SK-N-SH (cell line): ENCODE measurements around the gene DHX16. TPM values are rescaled to one million over a fixed set of nuclear protein-coding genes. Genes with fewer than 3 reads are reported as not detected.

Source experiments
- CTCF ChIA-PET: fragments of 300-600, 350-600 bp; formaldehyde crosslinking; extraction: SDS; loops from one replicate; lab custom pipeline; 2021; lab: Yijun Ruan, JAX
- POLR2A ChIA-PET: fragments of 350-600 bp; sonication (Branson Sonifier 250); formaldehyde crosslinking; extraction: SDS; loops from one replicate; lab custom pipeline; 2020; ENCODE audit warnings: antibody characterized with exemption, inconsistent platforms; lab: Yijun Ruan, JAX
- DNase-seq: peaks from one replicate; pipeline ENCODE4 v3.0.0; 2012
- H2AFZ ChIP-seq: fragments of 200-600 bp; sonication (generic); 2 replicates; pipeline ENCODE4 v1.8.1; 2016; ENCODE audit warnings: antibody characterized with exemption, mild to moderate bottlenecking, low read depth
- H3F3A ChIP-seq: fragments of 200-600 bp; sonication (generic); replicated peaks from 2 replicates; pipeline ENCODE3; 2016; ENCODE audit warnings: antibody characterized with exemption, mild to moderate bottlenecking; ENCODE audit not compliant: insufficient read depth
- H3K27ac ChIP-seq, 2 experiments: fragments of 200-500 bp in 1 of 2; fragments of 200-600 bp in 1 of 2; sonication (Bioruptor generic) in 1 of 2; sonication (generic), shearing (Covaris generic) in 1 of 2; 2 replicates each; pipeline versions ENCODE4 v1.5.1 to v1.6.1; 2014 to 2016; ENCODE audit warnings: low read depth in 2 of 2, inconsistent platforms in 1 of 2, low read length in 1 of 2, mild to moderate bottlenecking in 1 of 2, mixed read lengths in 1 of 2
- H3K27me3 ChIP-seq: fragments of 200-600 bp; sonication (generic), shearing (Covaris generic); 2 replicates; pipeline ENCODE4 v1.6.1; 2016; ENCODE audit warnings: mixed run types; ENCODE audit not compliant: insufficient read depth
- H3K36me3 ChIP-seq, 2 experiments: fragments of 200-500 bp in 1 of 2; fragments of 200-600 bp in 1 of 2; sonication (Bioruptor generic) in 1 of 2; sonication (generic) in 1 of 2; replicated peaks in 1 of 2; 2 replicates each; pipeline versions ENCODE3 to v1.5.1; 2014 to 2016; ENCODE audit warnings: low read length in 1 of 2, mild to moderate bottlenecking in 1 of 2; ENCODE audit not compliant: insufficient read depth in 2 of 2, control insufficient read depth in 1 of 2
- H3K4me1 ChIP-seq, 2 experiments: fragments of 200-500 bp in 1 of 2; fragments of 200-600 bp in 1 of 2; sonication (Bioruptor generic) in 1 of 2; sonication (generic), shearing (Covaris generic) in 1 of 2; 2 replicates each; pipeline versions ENCODE4 v1.5.1 to v1.6.1; 2014 to 2016; ENCODE audit warnings: low read depth in 1 of 2, low read length in 1 of 2, mixed run types in 1 of 2; ENCODE audit not compliant: insufficient read depth in 2 of 2, control insufficient read depth in 1 of 2
- H3K4me2 ChIP-seq: fragments of 200-600 bp; sonication (generic), shearing (Covaris generic); 2 replicates; pipeline ENCODE4 v1.6.1; 2017; ENCODE audit warnings: mixed run types
- H3K4me3 ChIP-seq, 2 experiments: fragments of 200-500 bp in 1 of 2; fragments of 200-600 bp in 1 of 2; sonication (Bioruptor generic) in 1 of 2; sonication (generic), shearing (Covaris generic) in 1 of 2; 2 replicates each; pipeline versions ENCODE4 v1.5.1 to v1.8.1; 2014 to 2016; ENCODE audit warnings: low read depth in 2 of 2, inconsistent platforms in 1 of 2, low read length in 1 of 2, mild to moderate bottlenecking in 1 of 2, mixed read lengths in 1 of 2, moderate library complexity in 1 of 2
- H3K79me2 ChIP-seq: fragments of 200-600 bp; sonication (generic); 2 replicates; pipeline ENCODE4 v1.8.1; 2017; ENCODE audit warnings: mild to moderate bottlenecking; ENCODE audit not compliant: insufficient read depth
- H3K9ac ChIP-seq: fragments of 200-600 bp; sonication (generic); 2 replicates; pipeline ENCODE4 v1.6.1; 2017; ENCODE audit warnings: mixed run types
- H3K9me2 ChIP-seq: fragments of 200-600 bp; sonication (generic); 2 replicates; pipeline ENCODE4 v1.6.1; 2017; ENCODE audit warnings: mixed run types
- H3K9me3 ChIP-seq: fragments of 200-600 bp; sonication (generic); 2 replicates; pipeline ENCODE4 v1.6.1; 2017; ENCODE audit warnings: mixed run types, mild to moderate bottlenecking, moderate library complexity
- H4K20me1 ChIP-seq: fragments of 200-600 bp; sonication (generic); 2 replicates; pipeline ENCODE4 v1.6.1; 2017; ENCODE audit warnings: mild to moderate bottlenecking, mixed run types; ENCODE audit not compliant: insufficient read depth
- CHD2 ChIP-seq: fragments of 150-350 bp; IDR thresholded peaks from 2 replicates; pipeline ENCODE4 v1.6.1; 2018; ENCODE audit warnings: low read length; ENCODE audit not compliant: partially characterized antibody
- ELF1 ChIP-seq: IDR thresholded peaks from 2 replicates; pipeline ENCODE4 v1.4.0; 2012
- EP300 ChIP-seq, 2 experiments: IDR thresholded peaks; 2 replicates each; pipeline versions ENCODE4 v1.4.0 to v1.6.1; 2012; ENCODE audit warnings: borderline replicate concordance in 1 of 2, low read depth in 1 of 2, low read length in 1 of 2
- FOSL2 ChIP-seq: IDR thresholded peaks from 2 replicates; pipeline ENCODE4 v1.4.0; 2012; ENCODE audit warnings: low read depth, mild to moderate bottlenecking, moderate library complexity, borderline replicate concordance
- FOXJ3 ChIP-seq: sonication (generic); formaldehyde crosslinking; IDR thresholded peaks from 2 replicates; pipeline ENCODE4 v1.5.1; 2020; ENCODE audit warnings: mild to moderate bottlenecking, missing genetic modification reagents
- FOXM1 ChIP-seq: IDR thresholded peaks from 2 replicates; pipeline ENCODE4 v1.4.0; 2012; ENCODE audit warnings: low read depth, mild to moderate bottlenecking
- GABPA ChIP-seq: IDR thresholded peaks from 2 replicates; pipeline ENCODE4 v1.4.0; 2012; ENCODE audit warnings: low read depth, mild to moderate bottlenecking
- GATA2 ChIP-seq: sonication (generic); formaldehyde crosslinking; IDR thresholded peaks from 2 replicates; pipeline ENCODE4 v1.5.0; 2020; ENCODE audit warnings: mild to moderate bottlenecking, missing genetic modification reagents
- MEF2A ChIP-seq: IDR thresholded peaks from 2 replicates; pipeline ENCODE4 v1.4.0; 2012; ENCODE audit warnings: low read depth, borderline replicate concordance
- MXI1 ChIP-seq: IDR thresholded peaks from 2 replicates; pipeline ENCODE4 v1.6.1; 2012; ENCODE audit warnings: mild to moderate bottlenecking, low read depth, low read length, improper control_type of control experiment
- NFIC ChIP-seq: IDR thresholded peaks from 2 replicates; pipeline ENCODE4 v1.4.0; 2012; ENCODE audit warnings: borderline replicate concordance
- NRF1 ChIP-seq: IDR thresholded peaks from 2 replicates; pipeline ENCODE4 v1.6.1; 2012; ENCODE audit warnings: low read depth, mild to moderate bottlenecking, low read length
- POLR2AphosphoS5 ChIP-seq: IDR thresholded peaks from 2 replicates; pipeline ENCODE4 v1.6.1; 2012; ENCODE audit warnings: low read depth, low read length
- RXRA ChIP-seq: IDR thresholded peaks from 2 replicates; pipeline ENCODE4 v1.4.0; 2012; ENCODE audit warnings: low read depth, mild to moderate bottlenecking, borderline replicate concordance
- SIN3A ChIP-seq: IDR thresholded peaks from 2 replicates; pipeline ENCODE4 v1.6.1; 2012; ENCODE audit warnings: low read depth, mild to moderate bottlenecking, low read length, moderate library complexity, borderline replicate concordance
- SMC3 ChIP-seq: IDR thresholded peaks from 2 replicates; pipeline ENCODE4 v1.6.1; 2012; ENCODE audit warnings: low read depth, low read length, improper control_type of control experiment
- TAF1 ChIP-seq: IDR thresholded peaks from 2 replicates; pipeline ENCODE4 v1.6.1; 2012; ENCODE audit warnings: low read depth, mild to moderate bottlenecking, low read length, moderate library complexity, borderline replicate concordance
- TCF12 ChIP-seq: IDR thresholded peaks from 2 replicates; pipeline ENCODE4 v1.4.0; 2012
- TEAD4 ChIP-seq: IDR thresholded peaks from 2 replicates; pipeline ENCODE4 v1.4.0; 2012; ENCODE audit warnings: mild to moderate bottlenecking, borderline replicate concordance; ENCODE audit not compliant: insufficient read depth
- WGBS: methylation state at CpG from one replicate; pipeline ENCODE4 v1.1.6; 2017; ENCODE audit warnings: low lambda C conversion rate; 5-methylcytosine and 5-hydroxymethylcytosine counted together
- polyA plus RNA-seq, 3 experiments: library from polyadenylated mRNA; depleted of rRNA; stranded (reverse); fragments of >200 nt; gene quantifications; 2 replicates each; pipeline ENCODE4 v1.2.3, GENCODE V29; 2012
- TF ChIP-seq, protein P1 (sequence below): IDR thresholded peaks from 2 replicates; pipeline ENCODE4; 2012
- TF ChIP-seq, protein P2 (sequence below): IDR thresholded peaks from 2 replicates; pipeline ENCODE4 v1.4.0; 2012; ENCODE audit warnings: low read depth, borderline replicate concordance
- TF ChIP-seq, protein P3 (sequence below): fragments of 150-350 bp; IDR thresholded peaks from 2 replicates; pipeline ENCODE4 v1.6.1; 2017; ENCODE audit warnings: antibody characterized with exemption, low read length, low read depth, borderline replicate concordance
- TF ChIP-seq, protein P4 (sequence below): IDR thresholded peaks from 2 replicates; pipeline ENCODE4 v1.4.0; 2012; ENCODE audit warnings: low read depth

DHX16 gene
- polyA plus RNA-seq, 1 of the 3 experiments (the other 2 are of a cell fraction) = 59.8 TPM

DNA sequence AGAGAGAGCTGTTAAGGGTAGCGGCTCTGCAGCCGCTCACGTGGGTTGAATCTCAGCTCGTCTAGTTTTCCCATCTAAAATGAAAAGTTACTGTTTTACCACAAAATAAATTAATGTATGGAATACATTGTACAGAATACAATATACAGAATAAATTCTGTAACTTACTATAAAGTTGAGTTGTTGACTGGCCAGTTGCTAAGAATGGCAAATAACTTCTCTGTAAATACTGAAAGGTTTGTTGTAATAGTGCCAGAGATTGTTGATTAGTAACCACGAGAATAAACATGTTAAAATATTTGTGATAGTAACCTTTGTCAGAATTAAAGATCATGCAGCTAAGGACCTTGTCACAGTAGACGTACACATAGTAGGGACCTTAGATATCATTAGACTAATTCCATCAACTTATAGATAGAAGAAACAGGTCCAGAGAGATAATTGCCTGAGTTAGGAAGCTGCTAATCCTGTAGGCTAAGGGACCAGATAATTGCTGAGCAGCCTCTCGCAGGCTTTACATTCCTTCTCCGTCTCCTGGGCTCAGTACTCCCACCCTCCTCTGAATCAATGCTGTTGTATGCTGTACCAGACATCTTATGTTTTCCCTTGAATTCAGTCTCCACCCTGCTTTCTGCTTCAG, 18.5 kb upstream of the DHX16 start:
- peak overlapping the region; percentile 74 for H3K9ac ChIP-seq
- H3K4me1 ChIP-seq = peaks cover 17 to 27% of the 10 kb centered on the region in 2 experiments; a peak in 2 of 4 replicates
- peaks cover 42% of the 10 kb centered on the region for H3K79me2 ChIP-seq
- H3K36me3 ChIP-seq = no peaks in the 10 kb centered on the region
- H3K27me3 ChIP-seq = no peaks in the 10 kb centered on the region
- POLR2A ChIA-PET = interaction anchor here (0.5 to 1.5 kb wide), 7 partner anchors 10 to 847 kb away, joined by 3 to 6 read pairs (median 3); partner anchors contain the start of gene MDC1
- 33% methylated on average over 8 of the region's 8 CpGs for WGBS
- no peaks in the 10 kb centered on the region for H3K9me3 ChIP-seq
- peak overlapping the region; percentile 88 for H2AFZ ChIP-seq
- H4K20me1 ChIP-seq = no peaks in the 10 kb centered on the region
- no peaks in the 10 kb centered on the region for H3K9me2 ChIP-seq
- H3K27ac ChIP-seq = peak overlapping the region; percentile 78 to 87; a peak in 3 of 4 replicates
- no peaks in the 10 kb centered on the region for H3F3A ChIP-seq
- peak overlapping the region; percentile 66 to 86 for H3K4me3 ChIP-seq
- CTCF ChIA-PET = interaction anchor here (1.2 to 29.8 kb wide), 4 partner anchors 9 to 32 kb away, joined by 3 to 838 read pairs (median 32); partner anchors contain the start of genes DHX16, FLOT1, MDC1 and TUBB
- DNase-seq = no peak
- TF ChIP-seq, protein P1, sequence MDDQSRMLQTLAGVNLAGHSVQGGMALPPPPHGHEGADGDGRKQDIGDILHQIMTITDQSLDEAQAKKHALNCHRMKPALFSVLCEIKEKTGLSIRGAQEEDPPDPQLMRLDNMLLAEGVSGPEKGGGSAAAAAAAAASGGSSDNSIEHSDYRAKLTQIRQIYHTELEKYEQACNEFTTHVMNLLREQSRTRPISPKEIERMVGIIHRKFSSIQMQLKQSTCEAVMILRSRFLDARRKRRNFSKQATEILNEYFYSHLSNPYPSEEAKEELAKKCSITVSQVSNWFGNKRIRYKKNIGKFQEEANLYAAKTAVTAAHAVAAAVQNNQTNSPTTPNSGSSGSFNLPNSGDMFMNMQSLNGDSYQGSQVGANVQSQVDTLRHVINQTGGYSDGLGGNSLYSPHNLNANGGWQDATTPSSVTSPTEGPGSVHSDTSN = 0 out of 2 replicates have a peak, but pooled peaks have one; percentile 15
- TF ChIP-seq, protein P2, sequence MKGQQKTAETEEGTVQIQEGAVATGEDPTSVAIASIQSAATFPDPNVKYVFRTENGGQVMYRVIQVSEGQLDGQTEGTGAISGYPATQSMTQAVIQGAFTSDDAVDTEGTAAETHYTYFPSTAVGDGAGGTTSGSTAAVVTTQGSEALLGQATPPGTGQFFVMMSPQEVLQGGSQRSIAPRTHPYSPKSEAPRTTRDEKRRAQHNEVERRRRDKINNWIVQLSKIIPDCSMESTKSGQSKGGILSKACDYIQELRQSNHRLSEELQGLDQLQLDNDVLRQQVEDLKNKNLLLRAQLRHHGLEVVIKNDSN = no peak
- no peak for TF ChIP-seq RXRA
- peak overlapping the region; percentile 76 for H3K4me2 ChIP-seq

DNA sequence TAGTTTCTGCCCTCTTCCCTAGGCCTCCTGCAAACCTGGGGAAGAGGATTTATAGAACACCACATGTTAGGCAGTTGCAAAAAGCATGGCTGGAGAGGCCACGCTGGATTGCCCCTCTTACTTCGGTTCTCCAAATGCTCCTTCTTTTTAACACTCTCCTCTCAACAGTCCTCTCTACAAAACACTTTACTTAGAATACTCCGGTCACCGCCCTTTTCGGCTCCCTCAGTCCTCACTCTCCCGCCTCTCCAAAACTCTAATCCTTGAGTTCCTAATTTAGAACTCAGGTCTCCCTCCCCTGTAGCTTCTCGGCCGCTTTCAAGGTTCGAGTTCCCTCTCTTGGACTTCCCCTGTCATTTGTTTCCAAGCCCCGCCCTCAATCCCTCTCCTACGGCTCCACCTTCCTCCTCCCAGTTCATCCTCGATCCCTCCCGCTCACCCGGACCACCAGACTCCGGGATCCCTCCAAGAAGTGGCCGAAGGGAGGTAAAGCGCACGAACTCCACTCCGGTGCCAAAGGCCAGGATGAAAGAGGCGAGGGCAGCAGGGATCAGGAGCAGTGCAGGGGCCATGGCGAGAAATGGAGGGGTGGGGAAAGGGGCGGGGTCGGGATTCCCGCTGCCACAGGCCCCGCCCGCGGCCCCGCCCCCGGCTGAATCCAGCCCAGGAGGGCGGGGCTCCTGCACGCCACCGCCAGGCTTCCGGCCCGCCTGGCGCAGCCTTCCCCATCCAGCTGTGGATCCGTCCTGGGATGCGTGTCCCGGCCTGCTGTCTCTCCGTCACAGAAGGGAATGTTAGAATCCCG, 17.8 kb upstream of the DHX16 start, which contains the start of gene NRM:
NRM (minus strand) TSS at position 582 of the 805 bp plus-strand sequence; CDS start at position 572, 10 bp downstream.
- H3K9ac ChIP-seq = peak within 1 kb of the TSS; percentile 74
- peak; percentile 94 for DNase-seq
- no peaks in the 10 kb centered on the region for H3K9me2 ChIP-seq
- POLR2A ChIA-PET = interaction anchor here (0.5 to 1.5 kb wide), 8 partner anchors 9 to 847 kb away, joined by 3 to 6 read pairs (median 3); partner anchors contain the start of gene MDC1
- peak within 1 kb of the TSS; percentile 66 to 86 for H3K4me3 ChIP-seq
- peak within 1 kb of the TSS; percentile 76 for H3K4me2 ChIP-seq
- no peaks in the 10 kb centered on the region for H3K9me3 ChIP-seq
- peaks cover 17 to 34% of the 10 kb centered on the region in 2 experiments; a peak in 2 of 4 replicates for H3K4me1 ChIP-seq
- CTCF ChIA-PET = interaction anchor here (2.0 to 29.8 kb wide), 3 partner anchors 8 to 32 kb away, joined by 7 to 838 read pairs (median 56); partner anchors contain the start of genes FLOT1, MDC1 and TUBB
- peak within 1 kb of the TSS; percentile 78 to 87 for H3K27ac ChIP-seq
- H3K27me3 ChIP-seq = no peaks in the 10 kb centered on the region
- H3F3A ChIP-seq = no peaks in the 10 kb centered on the region
- no peaks in the 10 kb centered on the region; the same call in 1 of the 2 replicates for H4K20me1 ChIP-seq
- WGBS = under 1% methylated on average over 35 of the region's 40 CpGs
- peaks cover 49% of the 10 kb centered on the region for H3K79me2 ChIP-seq
- H3K36me3 ChIP-seq = no peaks in the 10 kb centered on the region
- peak within 1 kb of the TSS; percentile 88 for H2AFZ ChIP-seq
- TF ChIP-seq ELF1 (0 out of 2 replicates have a peak, but pooled peaks have one; percentile 37), MEF2A (no peak), EP300 (IDR thresholded peaks at IDR 0.05; ENCODE audit: borderline replicate concordance in 1 of 2, low read depth in 1 of 2, low read length in 1 of 2) (no peak), POLR2AphosphoS5 (peak; percentile 78), TEAD4 (no peak), TAF1 (peak; percentile 55; the same call in 1 of the 2 replicates), NRF1 (peak; percentile 45; the same call in 1 of the 2 replicates), MXI1 (peak; percentile 95), GABPA (peak; percentile 53; the same call in 1 of the 2 replicates), CHD2 (no peak), FOSL2 (no peak), TCF12 (peak; percentile 32; the same call in 1 of the 2 replicates), GATA2 (CRISPR knock-in tag) (no peak), SMC3 (no peak), FOXJ3 (CRISPR knock-in tag) (no peak), NFIC (no peak), FOXM1 (no peak), SIN3A (peak; percentile 88)
- TF ChIP-seq, protein P3, sequence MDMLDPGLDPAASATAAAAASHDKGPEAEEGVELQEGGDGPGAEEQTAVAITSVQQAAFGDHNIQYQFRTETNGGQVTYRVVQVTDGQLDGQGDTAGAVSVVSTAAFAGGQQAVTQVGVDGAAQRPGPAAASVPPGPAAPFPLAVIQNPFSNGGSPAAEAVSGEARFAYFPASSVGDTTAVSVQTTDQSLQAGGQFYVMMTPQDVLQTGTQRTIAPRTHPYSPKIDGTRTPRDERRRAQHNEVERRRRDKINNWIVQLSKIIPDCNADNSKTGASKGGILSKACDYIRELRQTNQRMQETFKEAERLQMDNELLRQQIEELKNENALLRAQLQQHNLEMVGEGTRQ = no peak
- TF ChIP-seq, protein P4, sequence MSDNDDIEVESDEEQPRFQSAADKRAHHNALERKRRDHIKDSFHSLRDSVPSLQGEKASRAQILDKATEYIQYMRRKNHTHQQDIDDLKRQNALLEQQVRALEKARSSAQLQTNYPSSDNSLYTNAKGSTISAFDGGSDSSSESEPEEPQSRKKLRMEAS = peak; percentile 57
